LNCaP clone FGC (cell line): ENCODE results near the gene KLHL30.
A peak's percentile ranks its signal among the peaks of the same experiment; 100 is the strongest.

Experiments used
- DNase-seq: peaks from one replicate; pipeline ENCODE4 v3.0.0-alpha.2; 2011; ENCODE audit warnings: low read depth
- H3K4me3 ChIP-seq: 2 replicates; pipeline ENCODE4 v1.5.1; 2011; ENCODE audit warnings: mild to moderate bottlenecking, low read depth, low read length, control low read depth
- TF ChIP-seq, protein P1 (sequence below): IDR thresholded peaks from 2 replicates; pipeline ENCODE4 v1.5.1; 2012; ENCODE audit warnings: mild to moderate bottlenecking; ENCODE audit not compliant: control insufficient read depth, insufficient read depth; ENCODE audit errors: extremely low read depth

Gene KLHL30

DNA sequence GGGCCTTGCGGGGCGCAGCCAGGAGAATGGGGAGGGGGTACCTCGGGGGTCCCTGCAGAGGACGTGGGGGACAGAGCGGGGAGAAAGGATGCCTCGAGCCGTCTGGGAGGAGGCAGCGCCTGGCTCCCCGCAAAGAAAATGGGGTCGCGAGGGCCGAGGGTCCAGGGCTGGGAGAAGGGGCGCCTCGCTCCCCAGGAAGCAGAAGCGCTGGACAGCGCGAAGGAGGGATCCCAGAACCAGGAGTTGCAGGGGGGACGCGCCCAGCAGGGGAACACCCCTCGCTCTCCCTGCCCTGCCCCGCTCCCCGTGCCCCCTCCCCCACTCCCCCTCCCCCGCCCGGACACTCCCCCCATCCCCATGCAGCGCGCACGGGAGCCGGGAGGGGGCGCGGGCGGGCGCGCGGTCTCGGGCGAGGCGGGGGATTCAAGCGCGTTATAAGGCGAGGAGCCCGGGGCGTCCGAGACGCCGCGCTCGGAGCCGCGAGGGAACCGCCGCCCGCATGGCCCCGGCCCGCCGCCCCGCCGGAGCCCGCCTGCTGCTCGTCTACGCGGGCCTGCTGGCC, 20.1 kb downstream of the KLHL30 start, which contains the start of gene ERFE:
TSS of gene ERFE (plus strand) at position 462 of the 562 bp plus-strand sequence. CDS start at position 500, 38 bp downstream.
- TF ChIP-seq, protein P1, sequence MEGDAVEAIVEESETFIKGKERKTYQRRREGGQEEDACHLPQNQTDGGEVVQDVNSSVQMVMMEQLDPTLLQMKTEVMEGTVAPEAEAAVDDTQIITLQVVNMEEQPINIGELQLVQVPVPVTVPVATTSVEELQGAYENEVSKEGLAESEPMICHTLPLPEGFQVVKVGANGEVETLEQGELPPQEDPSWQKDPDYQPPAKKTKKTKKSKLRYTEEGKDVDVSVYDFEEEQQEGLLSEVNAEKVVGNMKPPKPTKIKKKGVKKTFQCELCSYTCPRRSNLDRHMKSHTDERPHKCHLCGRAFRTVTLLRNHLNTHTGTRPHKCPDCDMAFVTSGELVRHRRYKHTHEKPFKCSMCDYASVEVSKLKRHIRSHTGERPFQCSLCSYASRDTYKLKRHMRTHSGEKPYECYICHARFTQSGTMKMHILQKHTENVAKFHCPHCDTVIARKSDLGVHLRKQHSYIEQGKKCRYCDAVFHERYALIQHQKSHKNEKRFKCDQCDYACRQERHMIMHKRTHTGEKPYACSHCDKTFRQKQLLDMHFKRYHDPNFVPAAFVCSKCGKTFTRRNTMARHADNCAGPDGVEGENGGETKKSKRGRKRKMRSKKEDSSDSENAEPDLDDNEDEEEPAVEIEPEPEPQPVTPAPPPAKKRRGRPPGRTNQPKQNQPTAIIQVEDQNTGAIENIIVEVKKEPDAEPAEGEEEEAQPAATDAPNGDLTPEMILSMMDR: peak; percentile 52
- no peak within 1 kb of the TSS for H3K4me3 ChIP-seq
- no peak for DNase-seq

DNA sequence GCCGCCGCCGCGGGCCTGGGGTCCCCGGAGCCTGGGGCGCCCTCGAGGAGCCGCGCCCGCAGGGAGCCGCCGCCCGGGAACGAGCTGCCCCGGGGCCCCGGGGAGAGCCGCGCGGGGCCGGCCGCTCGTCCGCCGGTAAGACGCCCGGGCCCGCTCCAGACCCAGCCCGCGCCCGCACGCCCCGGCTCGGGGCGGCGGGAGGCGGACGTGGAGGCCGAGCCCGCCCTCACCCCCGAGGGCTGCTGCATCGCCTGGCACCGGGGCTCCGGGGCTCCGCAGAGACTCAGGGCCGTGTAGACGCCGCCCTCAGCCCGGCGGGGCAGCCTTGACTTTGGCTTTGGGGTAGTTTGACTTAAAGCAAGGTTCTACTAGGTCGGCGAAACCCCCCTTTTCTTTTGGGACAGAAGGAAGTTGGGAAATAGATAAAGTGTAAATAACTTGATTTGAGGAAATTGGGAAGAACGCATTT, 20.6 kb downstream of the KLHL30 start:
- no peak overlapping the region for H3K4me3 ChIP-seq
- no peak for DNase-seq
- TF ChIP-seq, protein P1: no peak

- TF ChIP-seq, protein P1: no peak
- H3K4me3 ChIP-seq: no peak overlapping the region
- DNase-seq: no peak
Observed at GRCh38 chr2:238159661-238160205, 21.3 kb downstream of the KLHL30 start.

DNA sequence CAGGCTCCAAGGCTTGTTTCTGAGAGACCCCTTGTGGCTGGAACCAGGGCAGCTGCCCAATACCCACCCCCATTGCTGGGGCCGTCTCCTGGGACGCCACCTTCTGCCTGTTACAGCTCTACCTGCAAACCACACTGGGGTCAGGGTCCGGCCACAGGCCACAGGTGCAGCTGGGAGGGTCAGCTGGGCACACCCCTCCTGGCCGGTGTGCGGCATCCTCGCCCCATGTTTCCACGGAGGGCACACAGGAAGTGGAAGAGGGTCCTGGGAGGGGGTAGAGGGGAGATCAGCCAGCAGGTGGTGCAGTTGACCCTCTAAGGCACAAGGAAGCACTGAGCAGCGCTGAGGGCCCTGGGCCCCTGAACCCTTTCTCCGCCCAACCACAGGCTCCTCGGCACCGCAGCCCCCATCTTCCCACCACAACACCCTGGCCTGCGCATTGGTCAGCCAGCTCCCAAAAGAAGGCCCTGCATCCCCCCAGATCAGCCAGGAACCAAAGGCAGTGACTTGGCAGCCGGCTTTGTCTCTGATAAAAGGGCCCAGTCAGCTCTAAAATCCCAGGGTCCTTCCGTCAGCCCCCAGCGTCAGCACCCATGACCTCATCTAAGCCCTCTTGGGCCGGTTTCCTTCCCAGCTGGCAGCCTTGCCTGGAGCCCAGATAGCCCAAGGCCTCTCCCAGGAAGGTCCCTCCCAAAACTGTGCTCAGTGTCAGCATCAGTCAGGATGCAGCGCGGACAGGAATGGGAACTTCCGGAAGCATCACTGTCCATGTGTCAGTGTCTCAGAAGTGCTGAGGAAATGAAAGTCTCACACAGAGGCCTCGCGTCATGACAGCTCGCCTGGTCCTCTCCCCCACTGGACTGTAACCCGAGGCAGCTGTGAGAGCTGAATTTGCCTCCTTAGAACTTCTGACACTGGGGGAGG, 22.0 kb downstream of the KLHL30 start:
- TF ChIP-seq, protein P1: peak; percentile 19; the same call in 1 of the 2 replicates
- no peak for DNase-seq
- H3K4me3 ChIP-seq: no peak overlapping the region

- TF ChIP-seq, protein P1: no peak
- no peak overlapping the region for H3K4me3 ChIP-seq
- no peak for DNase-seq
Observed at GRCh38 chr2:238161291-238162051, 23.0 kb downstream of the KLHL30 start.

DNA sequence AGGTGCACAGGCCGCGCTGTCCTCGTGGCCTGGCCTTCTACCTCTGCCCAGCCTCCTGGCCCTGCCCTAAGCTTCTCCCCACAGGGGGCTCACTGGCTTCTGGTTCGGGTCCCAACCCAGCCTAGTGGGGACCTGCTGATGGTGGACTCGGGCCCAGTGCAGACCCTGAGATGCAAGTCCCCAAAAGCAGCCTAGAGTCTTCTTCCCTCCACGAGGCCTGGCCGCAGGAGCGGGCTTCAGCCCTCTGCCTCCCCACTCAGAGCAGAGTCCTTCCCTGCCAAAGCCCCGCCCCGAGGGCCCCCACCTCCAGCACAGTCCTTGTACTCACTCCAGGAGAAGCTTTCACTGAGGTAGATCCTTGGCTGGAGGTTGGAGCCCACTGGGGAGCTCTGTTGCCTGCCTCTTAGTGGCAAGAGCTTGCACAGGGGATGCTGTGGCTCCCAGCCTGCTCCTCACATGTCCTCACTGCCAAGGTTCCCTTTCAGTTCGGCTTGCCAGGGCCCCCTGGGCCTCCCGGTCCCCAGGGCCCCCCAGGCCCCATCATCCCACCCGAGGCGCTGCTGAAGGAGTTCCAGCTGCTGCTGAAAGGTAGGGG, 23.9 kb downstream of the KLHL30 start:
- TF ChIP-seq, protein P1: no peak
- H3K4me3 ChIP-seq: no peak overlapping the region
- no peak for DNase-seq
